GM23338 (cell line): ENCODE data around the gene BLACAT1. TPM values are rescaled to one million over a fixed set of nuclear protein-coding genes. Genes with fewer than 3 reads are reported as not detected.

Experiments
- ATAC-seq: fragments of 200-7000 bp; cut with Tn5 transposase; 3 replicates; pipeline ENCODE4 v1.9.1; 2020
- DNase-seq: peaks from one replicate; pipeline ENCODE4 v3.0.0-alpha.2; 2015; ENCODE audit warnings: low spot score
- H2AFZ ChIP-seq: fragments of 200-600 bp; sonication (generic); 2 replicates; pipeline ENCODE4 v1.8.0; 2016; ENCODE audit warnings: antibody characterized with exemption, mild to moderate bottlenecking, moderate library complexity
- H3F3A ChIP-seq: fragments of 200-600 bp; sonication (generic); replicated peaks from 2 replicates; pipeline ENCODE4 v1.8.0; 2017; ENCODE audit warnings: antibody characterized with exemption, mixed run types, low read depth
- H3K27ac ChIP-seq: fragments of 200-600 bp; sonication (generic); 2 replicates; pipeline ENCODE4 v1.6.1; 2016; ENCODE audit warnings: low read depth
- H3K27me3 ChIP-seq: fragments of 200-600 bp; sonication (generic); 2 replicates; pipeline ENCODE4 v1.8.0; 2016; ENCODE audit warnings: mild to moderate bottlenecking, mixed run types, moderate library complexity; ENCODE audit not compliant: insufficient read depth
- H3K36me3 ChIP-seq: fragments of 200-600 bp; sonication (generic); 2 replicates; pipeline ENCODE4 v1.8.0; 2016; ENCODE audit warnings: mild to moderate bottlenecking; ENCODE audit not compliant: insufficient read depth
- H3K4me1 ChIP-seq: fragments of 200-600 bp; sonication (generic); 2 replicates; pipeline ENCODE4 v1.8.0; 2016; ENCODE audit warnings: mild to moderate bottlenecking, moderate library complexity; ENCODE audit not compliant: insufficient read depth
- H3K4me2 ChIP-seq: fragments of 200-600 bp; sonication (generic); 2 replicates; pipeline ENCODE4 v1.7.1; 2017; ENCODE audit warnings: mixed run types
- H3K4me3 ChIP-seq: fragments of 200-600 bp; sonication (generic); 2 replicates; pipeline ENCODE4 v1.6.1; 2016; ENCODE audit warnings: mixed run types
- H3K79me2 ChIP-seq: fragments of 200-600 bp; sonication (generic); replicated peaks from 2 replicates; pipeline ENCODE4 v1.8.0; 2017; ENCODE audit warnings: mild to moderate bottlenecking; ENCODE audit not compliant: insufficient read depth
- H3K9me2 ChIP-seq: fragments of 200-600 bp; sonication (generic); 2 replicates; pipeline ENCODE4 v1.8.0; 2017; ENCODE audit not compliant: insufficient read depth
- H4K20me1 ChIP-seq: fragments of 200-600 bp; sonication (generic); replicated peaks from 2 replicates; pipeline ENCODE4 v1.8.0; 2017; ENCODE audit warnings: mild to moderate bottlenecking; ENCODE audit not compliant: insufficient read depth
- H3K27ac Mint-ChIP-seq: 2 replicates; pipeline ENCODE4 v1.8.0; 2020; ENCODE audit warnings: inconsistent platforms, mild to moderate bottlenecking, moderate library complexity, mixed read lengths
- H3K27me3 Mint-ChIP-seq: 3 replicates; pipeline ENCODE4 v1.8.0; 2022; ENCODE audit warnings: low read depth, mild to moderate bottlenecking, moderate library complexity, mixed read lengths, inconsistent platforms; ENCODE audit not compliant: insufficient read depth, poor library complexity
- H3K36me3 Mint-ChIP-seq: 3 replicates; pipeline ENCODE4 v1.8.0; 2021; ENCODE audit warnings: low read depth, mild to moderate bottlenecking, inconsistent platforms, moderate library complexity, mixed read lengths
- H3K4me1 Mint-ChIP-seq: 3 replicates; pipeline ENCODE4 v1.8.0; 2020; ENCODE audit warnings: mild to moderate bottlenecking, inconsistent platforms, mixed read lengths
- H3K4me3 Mint-ChIP-seq: 3 replicates; pipeline ENCODE4 v1.8.0; 2021; ENCODE audit warnings: moderate library complexity, mild to moderate bottlenecking, inconsistent platforms, mixed read lengths
- H3K9me3 Mint-ChIP-seq: 3 replicates; pipeline ENCODE4 v1.8.0; 2020; ENCODE audit warnings: moderate library complexity, mild to moderate bottlenecking, inconsistent platforms, mixed read lengths
- EZH2 ChIP-seq: fragments of 200-600 bp; sonication (generic); IDR thresholded peaks from one replicate; pipeline ENCODE4 v1.8.0; 2017; ENCODE audit warnings: antibody characterized with exemption, mild to moderate bottlenecking, low read depth; ENCODE audit not compliant: unreplicated experiment
- EZH2phosphoT487 ChIP-seq: fragments of 200-600 bp; sonication (generic); IDR thresholded peaks from one replicate; pipeline ENCODE4 v1.8.1; 2018; ENCODE audit warnings: antibody characterized with exemption; ENCODE audit not compliant: unreplicated experiment
- POLR2AphosphoS5 ChIP-seq: IDR thresholded peaks from 2 replicates; pipeline ENCODE4 v1.6.1; 2016; ENCODE audit warnings: antibody characterized with exemption, low read depth
- STAT1 ChIP-seq: IDR thresholded peaks from one replicate; pipeline ENCODE4 v1.6.1; 2016; ENCODE audit warnings: antibody characterized with exemption; ENCODE audit not compliant: unreplicated experiment
- polyA plus RNA-seq: library from polyadenylated mRNA; unstranded; fragments of >200 nt; fragmentation: Nextera tagmentation; extraction: Ambion mirVana; gene quantifications from 2 replicates; pipeline ENCODE4 v1.2.1, GENCODE V29; 2016
- total RNA-seq: library from RNA; depleted of rRNA; stranded (reverse); fragments of >200 nt; shearing (Covaris generic); gene quantifications from 2 replicates; pipeline ENCODE4 v1.2.3, GENCODE V29; 2014
- TF ChIP-seq, protein P1 (sequence below): fragments of 250-450 bp; sonication (Bioruptor Pico); IDR thresholded peaks from 2 replicates; pipeline ENCODE4 v1.5.0; 2020; ENCODE audit warnings: mild to moderate bottlenecking, moderate library complexity
- TF ChIP-seq, protein P2 (sequence below), 2 experiments: fragments of 200-600 bp in 1 of 2; sonication (generic) in 1 of 2; conservative IDR thresholded peaks; 2 replicates each; pipeline versions ENCODE4 v1.5.1 to v1.6.1; 2016 to 2017; ENCODE audit warnings: antibody characterized with exemption in 2 of 2, low read depth in 2 of 2, mild to moderate bottlenecking in 2 of 2, moderate library complexity in 1 of 2
- TF ChIP-seq, protein P3 (sequence below): IDR thresholded peaks from 2 replicates; pipeline ENCODE4 v1.6.1; 2016; ENCODE audit warnings: antibody characterized with exemption

Gene BLACAT1
- total and polyA plus RNA-seq, 2 experiments from 2014 or later = 1.6 to 6.2 TPM

DNA sequence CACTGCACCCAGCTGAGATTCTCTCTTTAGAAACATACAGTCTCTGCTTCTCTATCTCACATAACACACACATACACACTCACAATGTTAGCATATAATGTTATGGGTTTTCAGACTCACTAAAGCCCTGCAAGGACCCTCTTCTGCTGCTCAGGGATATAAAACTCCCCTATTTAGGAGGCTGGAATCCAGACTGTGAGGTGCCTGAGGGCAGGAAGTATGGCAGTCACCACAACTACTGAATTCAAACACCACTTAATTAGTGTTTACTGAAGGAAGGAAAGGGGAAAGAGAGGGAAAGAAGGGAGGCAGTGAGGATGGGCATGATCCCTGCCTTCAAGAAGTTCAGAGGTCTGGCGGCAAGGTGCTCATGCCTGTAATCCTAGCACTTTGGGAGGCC lies 40.8 kb upstream of the BLACAT1 start (continued):
- TF ChIP-seq, protein P1, sequence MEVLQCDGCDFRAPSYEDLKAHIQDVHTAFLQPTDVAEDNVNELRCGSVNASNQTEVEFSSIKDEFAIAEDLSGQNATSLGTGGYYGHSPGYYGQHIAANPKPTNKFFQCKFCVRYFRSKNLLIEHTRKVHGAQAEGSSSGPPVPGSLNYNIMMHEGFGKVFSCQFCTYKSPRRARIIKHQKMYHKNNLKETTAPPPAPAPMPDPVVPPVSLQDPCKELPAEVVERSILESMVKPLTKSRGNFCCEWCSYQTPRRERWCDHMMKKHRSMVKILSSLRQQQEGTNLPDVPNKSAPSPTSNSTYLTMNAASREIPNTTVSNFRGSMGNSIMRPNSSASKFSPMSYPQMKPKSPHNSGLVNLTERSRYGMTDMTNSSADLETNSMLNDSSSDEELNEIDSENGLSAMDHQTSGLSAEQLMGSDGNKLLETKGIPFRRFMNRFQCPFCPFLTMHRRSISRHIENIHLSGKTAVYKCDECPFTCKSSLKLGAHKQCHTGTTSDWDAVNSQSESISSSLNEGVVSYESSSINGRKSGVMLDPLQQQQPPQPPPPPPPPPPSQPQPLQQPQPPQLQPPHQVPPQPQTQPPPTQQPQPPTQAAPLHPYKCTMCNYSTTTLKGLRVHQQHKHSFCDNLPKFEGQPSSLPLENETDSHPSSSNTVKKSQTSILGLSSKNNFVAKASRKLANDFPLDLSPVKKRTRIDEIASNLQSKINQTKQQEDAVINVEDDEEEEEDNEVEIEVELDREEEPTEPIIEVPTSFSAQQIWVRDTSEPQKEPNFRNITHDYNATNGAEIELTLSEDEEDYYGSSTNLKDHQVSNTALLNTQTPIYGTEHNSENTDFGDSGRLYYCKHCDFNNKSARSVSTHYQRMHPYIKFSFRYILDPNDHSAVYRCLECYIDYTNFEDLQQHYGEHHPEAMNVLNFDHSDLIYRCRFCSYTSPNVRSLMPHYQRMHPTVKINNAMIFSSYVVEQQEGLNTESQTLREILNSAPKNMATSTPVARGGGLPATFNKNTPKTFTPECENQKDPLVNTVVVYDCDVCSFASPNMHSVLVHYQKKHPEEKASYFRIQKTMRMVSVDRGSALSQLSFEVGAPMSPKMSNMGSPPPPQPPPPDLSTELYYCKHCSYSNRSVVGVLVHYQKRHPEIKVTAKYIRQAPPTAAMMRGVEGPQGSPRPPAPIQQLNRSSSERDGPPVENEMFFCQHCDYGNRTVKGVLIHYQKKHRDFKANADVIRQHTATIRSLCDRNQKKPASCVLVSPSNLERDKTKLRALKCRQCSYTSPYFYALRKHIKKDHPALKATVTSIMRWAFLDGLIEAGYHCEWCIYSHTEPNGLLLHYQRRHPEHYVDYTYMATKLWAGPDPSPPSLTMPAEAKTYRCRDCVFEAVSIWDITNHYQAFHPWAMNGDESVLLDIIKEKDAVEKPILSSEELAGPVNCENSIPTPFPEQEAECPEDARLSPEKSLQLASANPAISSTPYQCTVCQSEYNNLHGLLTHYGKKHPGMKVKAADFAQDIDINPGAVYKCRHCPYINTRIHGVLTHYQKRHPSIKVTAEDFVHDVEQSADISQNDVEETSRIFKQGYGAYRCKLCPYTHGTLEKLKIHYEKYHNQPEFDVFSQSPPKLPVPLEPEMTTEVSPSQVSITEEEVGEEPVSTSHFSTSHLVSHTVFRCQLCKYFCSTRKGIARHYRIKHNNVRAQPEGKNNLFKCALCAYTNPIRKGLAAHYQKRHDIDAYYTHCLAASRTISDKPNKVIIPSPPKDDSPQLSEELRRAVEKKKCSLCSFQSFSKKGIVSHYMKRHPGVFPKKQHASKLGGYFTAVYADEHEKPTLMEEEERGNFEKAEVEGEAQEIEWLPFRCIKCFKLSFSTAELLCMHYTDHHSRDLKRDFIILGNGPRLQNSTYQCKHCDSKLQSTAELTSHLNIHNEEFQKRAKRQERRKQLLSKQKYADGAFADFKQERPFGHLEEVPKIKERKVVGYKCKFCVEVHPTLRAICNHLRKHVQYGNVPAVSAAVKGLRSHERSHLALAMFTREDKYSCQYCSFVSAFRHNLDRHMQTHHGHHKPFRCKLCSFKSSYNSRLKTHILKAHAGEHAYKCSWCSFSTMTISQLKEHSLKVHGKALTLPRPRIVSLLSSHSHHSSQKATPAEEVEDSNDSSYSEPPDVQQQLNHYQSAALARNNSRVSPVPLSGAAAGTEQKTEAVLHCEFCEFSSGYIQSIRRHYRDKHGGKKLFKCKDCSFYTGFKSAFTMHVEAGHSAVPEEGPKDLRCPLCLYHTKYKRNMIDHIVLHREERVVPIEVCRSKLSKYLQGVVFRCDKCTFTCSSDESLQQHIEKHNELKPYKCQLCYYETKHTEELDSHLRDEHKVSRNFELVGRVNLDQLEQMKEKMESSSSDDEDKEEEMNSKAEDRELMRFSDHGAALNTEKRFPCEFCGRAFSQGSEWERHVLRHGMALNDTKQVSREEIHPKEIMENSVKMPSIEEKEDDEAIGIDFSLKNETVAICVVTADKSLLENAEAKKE (CRISPR knock-in tag) = no peak
- TF ChIP-seq EZH2 = no peak
- TF ChIP-seq POLR2AphosphoS5 = no peak
- TF ChIP-seq EZH2phosphoT487 = no peak
- no peak for TF ChIP-seq STAT1
- TF ChIP-seq, protein P2, sequence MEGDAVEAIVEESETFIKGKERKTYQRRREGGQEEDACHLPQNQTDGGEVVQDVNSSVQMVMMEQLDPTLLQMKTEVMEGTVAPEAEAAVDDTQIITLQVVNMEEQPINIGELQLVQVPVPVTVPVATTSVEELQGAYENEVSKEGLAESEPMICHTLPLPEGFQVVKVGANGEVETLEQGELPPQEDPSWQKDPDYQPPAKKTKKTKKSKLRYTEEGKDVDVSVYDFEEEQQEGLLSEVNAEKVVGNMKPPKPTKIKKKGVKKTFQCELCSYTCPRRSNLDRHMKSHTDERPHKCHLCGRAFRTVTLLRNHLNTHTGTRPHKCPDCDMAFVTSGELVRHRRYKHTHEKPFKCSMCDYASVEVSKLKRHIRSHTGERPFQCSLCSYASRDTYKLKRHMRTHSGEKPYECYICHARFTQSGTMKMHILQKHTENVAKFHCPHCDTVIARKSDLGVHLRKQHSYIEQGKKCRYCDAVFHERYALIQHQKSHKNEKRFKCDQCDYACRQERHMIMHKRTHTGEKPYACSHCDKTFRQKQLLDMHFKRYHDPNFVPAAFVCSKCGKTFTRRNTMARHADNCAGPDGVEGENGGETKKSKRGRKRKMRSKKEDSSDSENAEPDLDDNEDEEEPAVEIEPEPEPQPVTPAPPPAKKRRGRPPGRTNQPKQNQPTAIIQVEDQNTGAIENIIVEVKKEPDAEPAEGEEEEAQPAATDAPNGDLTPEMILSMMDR (conservative IDR thresholded peaks at IDR 0.05; ENCODE audit: low read depth in 2 of 2) = no peak

- TF ChIP-seq STAT1 = no peak
- TF ChIP-seq, protein P3, sequence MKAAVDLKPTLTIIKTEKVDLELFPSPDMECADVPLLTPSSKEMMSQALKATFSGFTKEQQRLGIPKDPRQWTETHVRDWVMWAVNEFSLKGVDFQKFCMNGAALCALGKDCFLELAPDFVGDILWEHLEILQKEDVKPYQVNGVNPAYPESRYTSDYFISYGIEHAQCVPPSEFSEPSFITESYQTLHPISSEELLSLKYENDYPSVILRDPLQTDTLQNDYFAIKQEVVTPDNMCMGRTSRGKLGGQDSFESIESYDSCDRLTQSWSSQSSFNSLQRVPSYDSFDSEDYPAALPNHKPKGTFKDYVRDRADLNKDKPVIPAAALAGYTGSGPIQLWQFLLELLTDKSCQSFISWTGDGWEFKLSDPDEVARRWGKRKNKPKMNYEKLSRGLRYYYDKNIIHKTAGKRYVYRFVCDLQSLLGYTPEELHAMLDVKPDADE = peak; percentile 18; the same call in 1 of the 2 replicates
- Mint-ChIP-seq H3K4me3 (no peak overlapping the region), H3K27me3 (peaks cover 29% of the 10 kb centered on the region), H3K36me3 (no peaks in the 10 kb centered on the region), H3K9me3 (peaks cover 3% of the 10 kb centered on the region; the same call in 2 of the 3 replicates), H3K27ac (no peak overlapping the region), H3K4me1 (peaks cover 41% of the 10 kb centered on the region)
- ATAC-seq (peak; percentile 39), DNase-seq (peak; percentile 57)
- Histone ChIP-seq H3K27ac (no peak overlapping the region), H3K36me3 (no peaks in the 10 kb centered on the region), H3K27me3 (no peaks in the 10 kb centered on the region), H3F3A (no peaks in the 10 kb centered on the region), H2AFZ (peak overlapping the region; percentile 97), H3K4me3 (no peak overlapping the region; the same call in 1 of the 2 replicates), H3K4me2 (peak overlapping the region; percentile 73), H3K4me1 (peaks cover 22% of the 10 kb centered on the region), H3K9me2 (0 out of 2 replicates have a peak, but pooled peaks cover 3% of the 10 kb centered on the region), H4K20me1 (no peaks in the 10 kb centered on the region), H3K79me2 (no peaks in the 10 kb centered on the region)
Observed at GRCh38 chr1:205495237-205495823, 39.5 kb upstream of the BLACAT1 start.
